T-helper 1 cell treated with Interleukin-12 subunit alpha and Interleukin-12 subunit beta and Interleukin-4 antibody, amounts not matched to agents 30 ng/mL and 1 ng/mL, for 36 hours (primary cell): ENCODE data around the gene ANKS1A. TPM values are rescaled to one million over a fixed set of nuclear protein-coding genes. Genes with fewer than 3 reads are reported as not detected.

Source experiments
- total RNA-seq: library from RNA; stranded (reverse); gene quantifications from 2 replicates; pipeline ENCODE4 v1.2.3, GENCODE V29; 2022

ANKS1A gene
- total RNA-seq, 1 donor from 2014 or later, result 9.4 TPM

Other genes starting within 250 kb of the ANKS1A start
- gene ILRUN, start 192.5 kb upstream of the ANKS1A start, total RNA-seq, result 84.8 and 88.3 TPM in 2 replicates
- gene SNRPC, start 131.8 kb upstream of the ANKS1A start, total RNA-seq, result 114 and 124 TPM in 2 replicates
- gene BLTP3A, start 97.2 kb upstream of the ANKS1A start, total RNA-seq, result 11.1 and 11.8 TPM in 2 replicates
- 30.3 and 34.1 TPM in 2 replicates for gene TAF11, start 1.2 kb upstream of the ANKS1A start, total RNA-seq